Duodenal mucosa (tissue), 2 donors: ENCODE results near the gene SNPH.

ENCODE experiments used
- H3K27ac ChIP-seq: one replicate; pipeline ENCODE4 v1.7.0; 2013; ENCODE audit warnings: low read depth, low read length
- H3K27me3 ChIP-seq, 2 donors: one replicate each; pipeline ENCODE4 v1.7.0; 2013; ENCODE audit warnings: low read length in 2 of 2, control low read depth in 1 of 2; ENCODE audit not compliant: insufficient read depth in 2 of 2, control insufficient read depth in 1 of 2
- H3K36me3 ChIP-seq, 2 donors: one replicate each; pipeline ENCODE4 v1.7.0; 2013; ENCODE audit warnings: low read length in 2 of 2, control low read depth in 1 of 2; ENCODE audit not compliant: insufficient read depth in 2 of 2, control insufficient read depth in 1 of 2
- H3K4me1 ChIP-seq, 2 donors: one replicate each; pipeline ENCODE4 v1.7.0; 2013; ENCODE audit warnings: low read length in 2 of 2, control low read depth in 1 of 2; ENCODE audit not compliant: insufficient read depth in 2 of 2, control insufficient read depth in 1 of 2
- H3K4me3 ChIP-seq, 2 donors: one replicate each; pipeline ENCODE4 v1.7.0; 2013; ENCODE audit warnings: low read length in 2 of 2, low read depth in 1 of 2
- H3K9ac ChIP-seq, 2 donors: one replicate each; pipeline ENCODE4 v1.7.0; 2013; ENCODE audit warnings: low read length in 2 of 2, low read depth in 1 of 2
- H3K9me3 ChIP-seq, 2 donors: one replicate each; pipeline ENCODE4 v1.7.0; 2013; ENCODE audit warnings: low read length in 2 of 2, control low read depth in 1 of 2; ENCODE audit not compliant: control insufficient read depth in 1 of 2

The SNPH gene

GRCh38 chr20:1298166-1298565 is 32.1 kb downstream of the SNPH start:
- no peaks in the 10 kb centered on the region for H3K36me3 ChIP-seq
- no peaks in the 10 kb centered on the region for H3K27me3 ChIP-seq
- H3K27ac ChIP-seq = no peak overlapping the region
- H3K9me3 ChIP-seq = no peaks in the 10 kb centered on the region
- no peak overlapping the region for H3K4me3 ChIP-seq
- H3K4me1 ChIP-seq = peaks cover 0 to 7% of the 10 kb centered on the region in 2 donors
- no peak overlapping the region for H3K9ac ChIP-seq

- no peak overlapping the region for H3K4me3 ChIP-seq
- no peaks in the 10 kb centered on the region for H3K27me3 ChIP-seq
- no peak overlapping the region for H3K27ac ChIP-seq
- peaks cover 0 to 4% of the 10 kb centered on the region in 2 donors for H3K4me1 ChIP-seq
- H3K9me3 ChIP-seq = no peaks in the 10 kb centered on the region
- no peaks in the 10 kb centered on the region for H3K36me3 ChIP-seq
- H3K9ac ChIP-seq = no peak overlapping the region
These were observed 32.9 kb downstream of the SNPH start for GRCh38 chr20:1298888-1299511.

GRCh38 chr20:1299522-1299921 is 33.4 kb downstream of the SNPH start:
- H3K27ac ChIP-seq = no peak overlapping the region
- no peak overlapping the region for H3K9ac ChIP-seq

GRCh38 chr20:1300083-1300840 is 34.2 kb downstream of the SNPH start:
- H3K4me1 ChIP-seq = peaks cover 0 to 3% of the 10 kb centered on the region in 2 donors
- H3K9ac ChIP-seq = no peak overlapping the region
- no peaks in the 10 kb centered on the region for H3K9me3 ChIP-seq
- no peak overlapping the region for H3K27ac ChIP-seq
- no peak overlapping the region for H3K4me3 ChIP-seq
- H3K27me3 ChIP-seq = no peaks in the 10 kb centered on the region
- peaks cover 0 to 6% of the 10 kb centered on the region in 2 donors for H3K36me3 ChIP-seq

More at GRCh38 chr20:1299522-1299921, 33.4 kb downstream of the SNPH start:
- Histone ChIP-seq H3K4me3 (no peak overlapping the region), H3K36me3 (peaks cover 0 to under 1% of the 10 kb centered on the region in 2 donors), H3K4me1 (peaks cover 0 to 3% of the 10 kb centered on the region in 2 donors), H3K27me3 (no peaks in the 10 kb centered on the region), H3K9me3 (no peaks in the 10 kb centered on the region)

- Histone ChIP-seq H3K36me3 (peaks cover 0 to 6% of the 10 kb centered on the region in 2 donors), H3K4me1 (peaks cover 0 to 3% of the 10 kb centered on the region in 2 donors)
These were observed 35.0 kb downstream of the SNPH start for GRCh38 chr20:1301031-1301529.

GRCh38 chr20:1302685-1303541 is 36.8 kb downstream of the SNPH start:
- Histone ChIP-seq H3K36me3 (peaks cover 0 to 6% of the 10 kb centered on the region in 2 donors), H3K9me3 (no peaks in the 10 kb centered on the region), H3K27ac (no peak overlapping the region), H3K9ac (no peak overlapping the region), H3K4me1 (peaks cover 0 to 3% of the 10 kb centered on the region in 2 donors), H3K4me3 (no peak overlapping the region), H3K27me3 (no peaks in the 10 kb centered on the region)

More at GRCh38 chr20:1301031-1301529, 35.0 kb downstream of the SNPH start:
- Histone ChIP-seq H3K27me3 (no peaks in the 10 kb centered on the region), H3K4me3 (no peak overlapping the region), H3K9me3 (no peaks in the 10 kb centered on the region), H3K27ac (no peak overlapping the region), H3K9ac (no peak overlapping the region)

- no peak overlapping the region for H3K9ac ChIP-seq
- H3K36me3 ChIP-seq = peaks cover 0 to 6% of the 10 kb centered on the region in 2 donors
- no peak overlapping the region for H3K27ac ChIP-seq
- H3K4me3 ChIP-seq = no peak overlapping the region
- no peaks in the 10 kb centered on the region for H3K27me3 ChIP-seq
- peaks cover 0 to 3% of the 10 kb centered on the region in 2 donors for H3K4me1 ChIP-seq
- H3K9me3 ChIP-seq = no peaks in the 10 kb centered on the region
These were observed 38.8 kb downstream of the SNPH start for GRCh38 chr20:1304710-1305515.

GRCh38 chr20:1305712-1306111 is 39.6 kb downstream of the SNPH start:
- Histone ChIP-seq H3K4me1 (peaks cover 0 to under 1% of the 10 kb centered on the region in 2 donors), H3K9me3 (no peaks in the 10 kb centered on the region), H3K4me3 (no peak overlapping the region), H3K36me3 (peaks cover 4 to 6% of the 10 kb centered on the region in 2 donors), H3K27ac (no peak overlapping the region), H3K27me3 (no peaks in the 10 kb centered on the region), H3K9ac (no peak overlapping the region)

- Histone ChIP-seq H3K4me3 (no peak overlapping the region), H3K36me3 (peaks cover 8 to 13% of the 10 kb centered on the region in 2 donors), H3K9ac (no peak overlapping the region), H3K4me1 (no peaks in the 10 kb centered on the region), H3K27me3 (no peaks in the 10 kb centered on the region), H3K9me3 (no peaks in the 10 kb centered on the region), H3K27ac (no peak overlapping the region)
These were observed 40.4 kb downstream of the SNPH start for GRCh38 chr20:1306316-1307135.
